ENCODE results near the gene STAP2.
"Not testable (repeated sequence)": the region's sequence is repeated elsewhere in the genome, so short reads cannot be mapped to it uniquely, and the experiment has no call there.

The STAP2 gene

GRCh38 chr19:4360081-4360569 lies 21.5 kb upstream of the STAP2 start:
- H3K27ac ChIP-seq = peak overlapping the region in 1 of 21 experiments; percentile 7
- H3K4me3 ChIP-seq = no peak overlapping the region

GRCh38 chr19:4359627-4360000 lies 21.0 kb upstream of the STAP2 start:
- no peak overlapping the region for H3K4me3 ChIP-seq
- H3K27ac ChIP-seq = peak overlapping the region in 1 of 21 experiments; percentile 7

GRCh38 chr19:4358709-4359626 lies 20.3 kb upstream of the STAP2 start:
- no peak overlapping the region for H3K27ac ChIP-seq
- no peak overlapping the region for H3K4me3 ChIP-seq

GRCh38 chr19:4357921-4358326 lies 19.3 kb upstream of the STAP2 start:
- H3K27ac ChIP-seq = no peak overlapping the region

GRCh38 chr19:4357095-4357797 lies 18.6 kb upstream of the STAP2 start:
- no peak overlapping the region for H3K27ac ChIP-seq
- H3K4me3 ChIP-seq = no peak overlapping the region

More at GRCh38 chr19:4357921-4358326, 19.3 kb upstream of the STAP2 start:
- H3K4me3 ChIP-seq = no peak overlapping the region

GRCh38 chr19:4354897-4355296 lies 16.3 kb upstream of the STAP2 start:
- Histone ChIP-seq H3K27ac (no peak overlapping the region), H3K4me3 (no peak overlapping the region)

- Histone ChIP-seq H3K27ac (no peak overlapping the region), H3K4me3 (no peak overlapping the region)
Observed at GRCh38 chr19:4354282-4354681, 15.7 kb upstream of the STAP2 start.

GRCh38 chr19:4352701-4353121 lies 14.1 kb upstream of the STAP2 start:
- no peak overlapping the region for H3K4me3 ChIP-seq
- peak overlapping the region in 2 of 21 experiments; percentile 10 to 25 for H3K27ac ChIP-seq

GRCh38 chr19:4350726-4351125 lies 12.1 kb upstream of the STAP2 start:
- Histone ChIP-seq H3K27ac (no peak overlapping the region), H3K4me3 (no peak overlapping the region)

GRCh38 chr19:4350111-4350510 lies 11.5 kb upstream of the STAP2 start:
- no peak overlapping the region for H3K27ac ChIP-seq
- H3K4me3 ChIP-seq = no peak overlapping the region

GRCh38 chr19:4349225-4349624 lies 10.6 kb upstream of the STAP2 start:
- not testable (repeated sequence) for H3K27ac ChIP-seq, H3K4me3 ChIP-seq

GRCh38 chr19:4347521-4347920 lies 8.9 kb upstream of the STAP2 start:
- Histone ChIP-seq H3K4me3 (no peak overlapping the region), H3K27ac (no peak overlapping the region)

- H3K27ac ChIP-seq = no peak overlapping the region
- no peak overlapping the region for H3K4me3 ChIP-seq
Observed at GRCh38 chr19:4346020-4346383, 7.4 kb upstream of the STAP2 start.

GRCh38 chr19:4345342-4346019 lies 6.9 kb upstream of the STAP2 start:
- no peak overlapping the region for H3K4me3 ChIP-seq
- H3K27ac ChIP-seq = no peak overlapping the region

GRCh38 chr19:4343370-4344307 lies 5.0 kb upstream of the STAP2 start, which contains the start of gene MPND:
TSS of gene MPND (plus strand) at chr19:4343562. CDS start at chr19:4343594, 32 bp downstream.
- H3K27ac ChIP-seq = peak within 1 kb of the TSS in 20 of 21 experiments; percentile 73 to 94 (median 86)
- peak within 1 kb of the TSS; percentile 45 to 89 (median 70) for H3K4me3 ChIP-seq

GRCh38 chr19:4342615-4343369 lies 4.2 kb upstream of the STAP2 start:
- H3K27ac ChIP-seq = peak overlapping the region in 20 of 21 experiments; percentile 70 to 94 (median 86)
- peak overlapping the region; percentile 45 to 89 (median 70) for H3K4me3 ChIP-seq

GRCh38 chr19:4342314-4342614 lies 3.6 kb upstream of the STAP2 start:
- H3K27ac ChIP-seq = peak overlapping the region in 20 of 21 experiments; percentile 70 to 94 (median 86)
- peak overlapping the region; percentile 28 to 89 (median 43) for H3K4me3 ChIP-seq

- Histone ChIP-seq H3K27ac (peak overlapping the region in 19 of 21 experiments; percentile 73 to 95 (median 87)), H3K4me3 (peak overlapping the region; percentile 35 to 56 (median 45))
Observed at GRCh38 chr19:4337906-4338440, 654 bp downstream of the STAP2 start.
